HepG2 (cell line): ENCODE measurements around the gene OLFM1. TPM values are rescaled to one million over a fixed set of nuclear protein-coding genes. Genes with fewer than 3 reads are reported as not detected.
A peak's percentile ranks its signal among the peaks of the same experiment; 100 is the strongest.

ENCODE experiments used
- ATF1 ChIP-seq: IDR thresholded peaks from 2 replicates; pipeline ENCODE4 v1.6.1; 2016; ENCODE audit warnings: mild to moderate bottlenecking, control low read depth
- EHMT2 ChIP-seq: fragments of 200-600 bp; sonication (generic); IDR thresholded peaks from 2 replicates; pipeline ENCODE4 v1.7.0; 2017; ENCODE audit warnings: antibody characterized with exemption, low read depth, low read length, borderline replicate concordance
- ELF3 ChIP-seq: IDR thresholded peaks from 2 replicates; pipeline ENCODE4 v1.6.1; 2016; ENCODE audit warnings: missing genetic modification reagents, missing compliant biosample characterization
- HOXD1 ChIP-seq: sonication (generic); formaldehyde crosslinking; IDR thresholded peaks from 2 replicates; pipeline ENCODE4 v1.5.0; 2020; ENCODE audit warnings: missing genetic modification reagents
- MAFF ChIP-seq: IDR thresholded peaks from 2 replicates; pipeline ENCODE4 v1.6.1; 2011; ENCODE audit warnings: low read depth, low read length, improper control_type of control experiment
- NFRKB ChIP-seq: fragments of 450-650 bp; IDR thresholded peaks from 2 replicates; pipeline ENCODE4 v1.6.1; 2017
- REST ChIP-seq, 2 experiments: IDR thresholded peaks; 2 replicates each; pipeline ENCODE4 v1.6.1; 2011 to 2012; ENCODE audit warnings: low read length in 2 of 2, borderline replicate concordance in 1 of 2, low read depth in 1 of 2, mild to moderate bottlenecking in 1 of 2, moderate library complexity in 1 of 2
- RFX1 ChIP-seq: fragments of 450-650 bp; IDR thresholded peaks from 2 replicates; pipeline ENCODE4 v1.6.1; 2017
- SALL1 ChIP-seq: sonication (generic); formaldehyde crosslinking; IDR thresholded peaks from 2 replicates; pipeline ENCODE4 v1.8.0; 2022; ENCODE audit warnings: mild to moderate bottlenecking, missing genetic modification reagents
- SP4 ChIP-seq: sonication (generic); formaldehyde crosslinking; IDR thresholded peaks from 2 replicates; pipeline ENCODE4 v1.8.1; 2023; ENCODE audit warnings: mild to moderate bottlenecking, missing genetic modification reagents
- STAT6 ChIP-seq: sonication (generic); formaldehyde crosslinking; IDR thresholded peaks from 2 replicates; pipeline ENCODE4 v1.4.0; 2020; ENCODE audit warnings: missing genetic modification reagents, mild to moderate bottlenecking, borderline replicate concordance
- TEF ChIP-seq: sonication (generic); formaldehyde crosslinking; IDR thresholded peaks from 2 replicates; pipeline ENCODE4 v1.5.0; 2020; ENCODE audit warnings: missing genetic modification reagents
- ZHX2 ChIP-seq, 2 experiments: sonication (generic) in 1 of 2; formaldehyde crosslinking in 1 of 2; IDR thresholded peaks; 2 replicates each; pipeline versions ENCODE4 v1.6.1 to v1.9.0; 2014 to 2022; ENCODE audit warnings: antibody characterized with exemption in 1 of 2, borderline replicate concordance in 1 of 2, inconsistent platforms in 1 of 2, low read depth in 1 of 2, missing genetic modification reagents in 1 of 2
- ZNF235 ChIP-seq: sonication (generic); formaldehyde crosslinking; IDR thresholded peaks from 2 replicates; pipeline ENCODE4 v1.8.1; 2023; ENCODE audit warnings: mild to moderate bottlenecking, missing genetic modification reagents, borderline replicate concordance
- ZNF746 ChIP-seq: sonication (generic); formaldehyde crosslinking; IDR thresholded peaks from 2 replicates; pipeline ENCODE4 v1.8.0; 2022; ENCODE audit warnings: mild to moderate bottlenecking, missing genetic modification reagents
- ZNF761 ChIP-seq: sonication (generic); formaldehyde crosslinking; conservative IDR thresholded peaks from 2 replicates; pipeline ENCODE4 v1.4.0; 2020; ENCODE audit warnings: mild to moderate bottlenecking, missing genetic modification reagents
- ZNF768 ChIP-seq: sonication (generic); formaldehyde crosslinking; IDR thresholded peaks from 2 replicates; pipeline ENCODE4 v1.4.0; 2020; ENCODE audit warnings: missing genetic modification reagents
- polyA plus RNA-seq, 8 experiments: library from polyadenylated mRNA; depleted of rRNA in 3 of 8; stranded (reverse) in 7 of 8; unstranded in 1 of 8; fragments of >200 nt; fragmentation: Illumina TruSeq in 4 of 8; extraction: Trizol in 4 of 8; gene quantifications; 2 replicates each; pipeline versions ENCODE4 v1.2.1 to v1.2.3, GENCODE V29; 2011 to 2016; ENCODE audit warnings: low read depth in 4 of 8, missing spikeins in 1 of 8, mixed read lengths in 1 of 8; ENCODE audit not compliant: insufficient read depth in 1 of 8
- total RNA-seq, 5 experiments: library from RNA; depleted of rRNA; stranded (reverse); fragments of >200 nt; fragmentation: Illumina TruSeq; extraction: Trizol; gene quantifications; 2 replicates each; pipeline ENCODE4 v1.2.3, GENCODE V29; 2016; ENCODE audit warnings: low read depth in 1 of 5

Gene OLFM1
- total and polyA plus RNA-seq, 2 of the 13 experiments (the other 11 are each of a cell fraction or from before 2014, with no cell fraction given), result not detected

- TF ChIP-seq STAT6 (CRISPR knock-in tag), result no peak
- TF ChIP-seq ZNF768 (CRISPR knock-in tag), result peak; percentile 36; the same call in 1 of the 2 replicates
- TF ChIP-seq ELF3 (CRISPR knock-in tag), result no peak
- no peak for TF ChIP-seq TEF
- no peak for TF ChIP-seq RFX1
- TF ChIP-seq ZHX2 (IDR thresholded peaks at IDR 0.05; ENCODE audit: low read depth), result no peak
- no peak for TF ChIP-seq ZHX2 (CRISPR knock-in tag; IDR thresholded peaks at IDR 0.05; ENCODE audit: borderline replicate concordance)
- TF ChIP-seq NFRKB, result no peak
- TF ChIP-seq ATF1, result no peak
- no peak for TF ChIP-seq SP4 (CRISPR knock-in tag)
- TF ChIP-seq REST (IDR thresholded peaks at IDR 0.05; ENCODE audit: borderline replicate concordance in 1 of 2, low read depth in 1 of 2, low read length in 2 of 2), result peak; percentile 95 to 97
- TF ChIP-seq HOXD1 (CRISPR knock-in tag), result no peak
- TF ChIP-seq ZNF235, result no peak
- no peak for TF ChIP-seq MAFF
- peak; percentile 67; the same call in 1 of the 2 replicates for TF ChIP-seq EHMT2
- TF ChIP-seq SALL1 (CRISPR knock-in tag), result peak; percentile 63; the same call in 1 of the 2 replicates
- TF ChIP-seq ZNF761 (CRISPR knock-in tag), result no peak
- no peak for TF ChIP-seq ZNF746 (CRISPR knock-in tag)
Measured at GRCh38 chr9:135098400-135099105, 11.1 kb downstream of the OLFM1 start (continued).
